ENCODE results near the gene TRIM44. TPM values are rescaled to one million over a fixed set of nuclear protein-coding genes. Genes with fewer than 3 reads are reported as not detected.

TRIM44 gene
- total RNA-seq, 1 donor from 2014 or later = 42.3 TPM

GRCh38 chr11:35626501-35626900 lies 36.1 kb upstream of the TRIM44 start:
- TF ChIP-seq CTCF (IDR thresholded peaks at IDR 0.05; ENCODE audit: borderline replicate concordance) = no peak
- no peaks in the 10 kb centered on the region for H3K9me3 ChIP-seq (replicated peaks)
- H3K4me1 ChIP-seq = peaks cover 18% of the 10 kb centered on the region
- H3K27me3 ChIP-seq (ENCODE audit: low read depth) = peaks cover 53% of the 10 kb centered on the region
- intact Hi-C loops (cut with micrococcal nuclease) = no loop called here
- no peak overlapping the region for H3K4me3 ChIP-seq
- H3K27ac ChIP-seq (replicated peaks) = no peak overlapping the region
- H3K36me3 ChIP-seq = no peaks in the 10 kb centered on the region
- no peak for DNase-seq

GRCh38 chr11:35629511-35629910 lies 33.1 kb upstream of the TRIM44 start:
- Histone ChIP-seq H3K4me1 (no peaks in the 10 kb centered on the region), H3K27ac (replicated peaks) (no peak overlapping the region), H3K4me3 (no peak overlapping the region), H3K9me3 (replicated peaks) (no peaks in the 10 kb centered on the region), H3K27me3 (ENCODE audit: low read depth) (peaks cover 59% of the 10 kb centered on the region), H3K36me3 (no peaks in the 10 kb centered on the region)
- DNase-seq = no peak
- no peak for TF ChIP-seq CTCF (IDR thresholded peaks at IDR 0.05; ENCODE audit: borderline replicate concordance)
- intact Hi-C loops (cut with micrococcal nuclease) = no loop called here

- peaks cover 62% of the 10 kb centered on the region for H3K27me3 ChIP-seq (ENCODE audit: low read depth)
- no peaks in the 10 kb centered on the region for H3K4me1 ChIP-seq
- TF ChIP-seq CTCF (IDR thresholded peaks at IDR 0.05; ENCODE audit: borderline replicate concordance) = no peak
- intact Hi-C loops (cut with micrococcal nuclease) = no loop called here
- H3K9me3 ChIP-seq (replicated peaks) = no peaks in the 10 kb centered on the region
- no peak overlapping the region for H3K4me3 ChIP-seq
- no peak overlapping the region for H3K27ac ChIP-seq (replicated peaks)
- H3K36me3 ChIP-seq = no peaks in the 10 kb centered on the region
- DNase-seq = no peak
Measured at GRCh38 chr11:35629914-35630313, 32.7 kb upstream of the TRIM44 start.

- intact Hi-C loops (cut with micrococcal nuclease) = no loop called here
- Histone ChIP-seq H3K27me3 (ENCODE audit: low read depth) (peaks cover 81% of the 10 kb centered on the region), H3K4me1 (no peaks in the 10 kb centered on the region), H3K9me3 (replicated peaks) (no peaks in the 10 kb centered on the region), H3K4me3 (no peak overlapping the region), H3K27ac (replicated peaks) (no peak overlapping the region), H3K36me3 (no peaks in the 10 kb centered on the region)
- TF ChIP-seq CTCF (IDR thresholded peaks at IDR 0.05; ENCODE audit: borderline replicate concordance) = no peak
- DNase-seq = no peak
Measured at GRCh38 chr11:35631891-35632290, 30.7 kb upstream of the TRIM44 start.

GRCh38 chr11:35632301-35632700 lies 30.3 kb upstream of the TRIM44 start:
- no peaks in the 10 kb centered on the region for H3K9me3 ChIP-seq (replicated peaks)
- no peak for TF ChIP-seq CTCF (IDR thresholded peaks at IDR 0.05; ENCODE audit: borderline replicate concordance)
- no peak overlapping the region for H3K27ac ChIP-seq (replicated peaks)
- H3K36me3 ChIP-seq = no peaks in the 10 kb centered on the region
- no peak for DNase-seq
- intact Hi-C loops (cut with micrococcal nuclease) = no loop called here
- no peak overlapping the region for H3K4me3 ChIP-seq
- peaks cover 81% of the 10 kb centered on the region for H3K27me3 ChIP-seq (ENCODE audit: low read depth)
- H3K4me1 ChIP-seq = no peaks in the 10 kb centered on the region
